HEK293 (cell line): Measurements from ENCODE around the gene MBNL2.

ENCODE experiments used
- CTCF ChIA-PET: fragments of 350-600 bp; formaldehyde crosslinking; extraction: SDS; loops from one replicate; lab custom pipeline; 2021; ENCODE audit warnings: antibody characterized with exemption; lab: Yijun Ruan, JAX
- POLR2A ChIA-PET: fragments of 300-600 bp; formaldehyde crosslinking; extraction: SDS; loops from one replicate; lab custom pipeline; 2020; ENCODE audit warnings: antibody characterized with exemption, inconsistent platforms; lab: Yijun Ruan, JAX
- H3K27ac ChIP-seq: fragments of 200-500 bp; sonication (Bioruptor generic); 2 replicates; pipeline ENCODE4 v1.5.1; 2014; ENCODE audit warnings: low read depth, low read length, control low read depth, inconsistent platforms; ENCODE audit errors: extremely low read depth
- H3K36me3 ChIP-seq, 2 experiments: fragments of 200-500 bp in 1 of 2; sonication (Bioruptor generic) in 1 of 2; 1 replicate in 1 of 2; 2 replicates in 1 of 2; pipeline ENCODE4 v1.5.1; 2014 to 2017; ENCODE audit warnings: inconsistent platforms in 2 of 2, low read length in 2 of 2; ENCODE audit not compliant: control insufficient read depth in 2 of 2, insufficient read depth in 1 of 2
- H3K4me1 ChIP-seq: fragments of 200-500 bp; sonication (Bioruptor generic); 2 replicates; pipeline ENCODE4 v1.5.1; 2014; ENCODE audit warnings: mild to moderate bottlenecking, low read length, inconsistent platforms; ENCODE audit not compliant: control insufficient read depth, insufficient read depth
- H3K4me3 ChIP-seq: 2 replicates; pipeline ENCODE4 v1.5.1; 2011; ENCODE audit warnings: low read depth, mild to moderate bottlenecking, control low read depth, low read length, moderate library complexity
- H3K9me3 ChIP-seq: fragments of 200-500 bp; sonication (Bioruptor generic); 2 replicates; pipeline ENCODE4 v1.5.1; 2014; ENCODE audit warnings: low read depth, low read length, inconsistent platforms; ENCODE audit not compliant: control insufficient read depth, insufficient read depth
- BCL6B ChIP-seq: fragments of 450-650 bp; formaldehyde crosslinking; IDR thresholded peaks from 2 replicates; pipeline ENCODE4 v1.5.1; 2017; ENCODE audit warnings: missing biosample characterization, missing genetic modification characterization
- KLF10 ChIP-seq: fragments of 450-650 bp; IDR thresholded peaks from 2 replicates; pipeline ENCODE4 v1.5.1; 2018; ENCODE audit warnings: missing biosample characterization, mild to moderate bottlenecking, missing genetic modification characterization
- PRDM2 ChIP-seq: fragments of 450-650 bp; formaldehyde crosslinking; IDR thresholded peaks from 2 replicates; pipeline ENCODE4 v1.5.1; 2016; ENCODE audit warnings: missing biosample characterization, missing genetic modification characterization, borderline replicate concordance
- SCRT1 ChIP-seq: fragments of 450-650 bp; formaldehyde crosslinking; IDR thresholded peaks from 2 replicates; pipeline ENCODE4 v1.5.1; 2016; ENCODE audit warnings: missing biosample characterization, missing genetic modification characterization, borderline replicate concordance
- SCRT2 ChIP-seq: fragments of 450-650 bp; formaldehyde crosslinking; IDR thresholded peaks from 2 replicates; pipeline ENCODE4 v1.5.1; 2016; ENCODE audit warnings: missing biosample characterization, missing genetic modification characterization
- SP3 ChIP-seq: fragments of 450-650 bp; formaldehyde crosslinking; IDR thresholded peaks from 2 replicates; pipeline ENCODE4 v1.5.1; 2016; ENCODE audit warnings: missing biosample characterization, missing genetic modification characterization
- TSHZ1 ChIP-seq: fragments of 450-650 bp; formaldehyde crosslinking; IDR thresholded peaks from 2 replicates; pipeline ENCODE4 v1.5.1; 2016; ENCODE audit warnings: missing biosample characterization, missing genetic modification characterization, borderline replicate concordance
- ZBTB17 ChIP-seq: fragments of 450-650 bp; formaldehyde crosslinking; IDR thresholded peaks from 2 replicates; pipeline ENCODE4 v1.5.1; 2016; ENCODE audit warnings: missing biosample characterization, missing genetic modification characterization
- ZBTB49 ChIP-seq: fragments of 450-650 bp; formaldehyde crosslinking; IDR thresholded peaks from 2 replicates; pipeline ENCODE4 v1.5.1; 2016; ENCODE audit warnings: missing biosample characterization, missing genetic modification characterization, low read depth
- ZBTB7A ChIP-seq: fragments of 450-650 bp; formaldehyde crosslinking; IDR thresholded peaks from 2 replicates; pipeline ENCODE4 v1.5.1; 2016; ENCODE audit warnings: low read depth, missing biosample characterization, missing genetic modification characterization
- ZFP41 ChIP-seq: fragments of 450-650 bp; formaldehyde crosslinking; IDR thresholded peaks from 2 replicates; pipeline ENCODE4 v1.5.1; 2016; ENCODE audit warnings: missing biosample characterization, missing genetic modification characterization, borderline replicate concordance
- ZNF140 ChIP-seq: fragments of 450-650 bp; formaldehyde crosslinking; IDR thresholded peaks from 2 replicates; pipeline ENCODE4 v1.5.1; 2016; ENCODE audit warnings: missing biosample characterization, missing genetic modification characterization
- ZNF2 ChIP-seq: fragments of 450-650 bp; formaldehyde crosslinking; IDR thresholded peaks from 2 replicates; pipeline ENCODE4 v1.5.1; 2016; ENCODE audit warnings: missing biosample characterization, missing genetic modification characterization
- ZNF211 ChIP-seq: fragments of 450-650 bp; formaldehyde crosslinking; IDR thresholded peaks from 2 replicates; pipeline ENCODE4 v1.5.1; 2016; ENCODE audit warnings: low read depth, missing biosample characterization, missing genetic modification characterization
- ZNF473 ChIP-seq: fragments of 450-650 bp; formaldehyde crosslinking; IDR thresholded peaks from 2 replicates; pipeline ENCODE4 v1.5.1; 2017; ENCODE audit warnings: missing biosample characterization, missing genetic modification characterization
- ZNF514 ChIP-seq: fragments of 450-650 bp; formaldehyde crosslinking; IDR thresholded peaks from 2 replicates; pipeline ENCODE4 v1.5.1; 2016; ENCODE audit warnings: missing biosample characterization, missing genetic modification characterization
- ZNF529 ChIP-seq: fragments of 450-650 bp; formaldehyde crosslinking; IDR thresholded peaks from 2 replicates; pipeline ENCODE4 v1.5.1; 2017; ENCODE audit warnings: missing genetic modification characterization, missing biosample characterization; ENCODE audit not compliant: insufficient replicate concordance
- ZNF600 ChIP-seq: fragments of 450-650 bp; formaldehyde crosslinking; IDR thresholded peaks from 2 replicates; pipeline ENCODE4 v1.5.1; 2016; ENCODE audit warnings: missing biosample characterization, missing genetic modification characterization
- ZNF610 ChIP-seq: fragments of 450-650 bp; formaldehyde crosslinking; IDR thresholded peaks from 2 replicates; pipeline ENCODE4 v1.5.1; 2016; ENCODE audit warnings: missing biosample characterization, missing genetic modification characterization, borderline replicate concordance
- ZNF670 ChIP-seq: fragments of 450-650 bp; formaldehyde crosslinking; IDR thresholded peaks from 2 replicates; pipeline ENCODE4 v1.5.1; 2016; ENCODE audit warnings: missing biosample characterization, missing genetic modification characterization, low read depth

Gene MBNL2

GRCh38 chr13:97364031-97364430 is 141.9 kb downstream of the MBNL2 start:
- H3K4me3 ChIP-seq: no peak overlapping the region
- no peaks in the 10 kb centered on the region for H3K9me3 ChIP-seq
- POLR2A ChIA-PET: no interaction called here
- peaks cover 0 to 3% of the 10 kb centered on the region in 2 experiments; a peak in 1 of 3 replicates for H3K36me3 ChIP-seq
- no peak for TF ChIP-seq ZNF670 (tag by site-specific recombination)
- no peak for TF ChIP-seq ZFP41
- no peak for TF ChIP-seq ZNF211 (tag by site-specific recombination)
- TF ChIP-seq SCRT1 (tag by site-specific recombination): no peak
- TF ChIP-seq ZNF140 (tag by site-specific recombination): no peak
- TF ChIP-seq PRDM2 (tag by site-specific recombination): no peak
- TF ChIP-seq ZNF473 (tag by site-specific recombination): no peak
- no peak for TF ChIP-seq KLF10 (tag by site-specific recombination)
- no peak for TF ChIP-seq ZBTB49
- TF ChIP-seq SCRT2 (tag by site-specific recombination): no peak
- no peak for TF ChIP-seq SP3 (tag by site-specific recombination)
- TF ChIP-seq ZNF2 (tag by site-specific recombination): no peak
- no peak for TF ChIP-seq BCL6B
- TF ChIP-seq TSHZ1: no peak
- no peak for TF ChIP-seq ZBTB7A (tag by site-specific recombination)
- TF ChIP-seq ZNF610 (tag by site-specific recombination): no peak
- no peak for TF ChIP-seq ZNF600 (tag by site-specific recombination)
- no peak for TF ChIP-seq ZNF514
- TF ChIP-seq ZNF529: no peak
- TF ChIP-seq ZBTB17 (tag by site-specific recombination): no peak
- CTCF ChIA-PET: no interaction called here
- no peak overlapping the region for H3K27ac ChIP-seq
- 0 out of 2 replicates have a peak, but pooled peaks cover 2% of the 10 kb centered on the region for H3K4me1 ChIP-seq
